Activated CD8-positive, alpha-beta memory T cell treated with anti-CD3 and anti-CD28 coated beads, Interleukin-2, amount 50 U/mL, for 1 hour (primary cell): ENCODE results near the gene NEURL4.
"Not testable (repeated sequence)": the region's sequence is repeated elsewhere in the genome, so short reads cannot be mapped to it uniquely, and the experiment has no call there.

ENCODE experiments used
- DNase-seq: peaks from one replicate; pipeline ENCODE4 v3.0.0-alpha.2; 2020; ENCODE audit errors: extremely low read depth

NEURL4 gene

GRCh38 chr17:7328840-7329373, at the start of gene NEURL4:
Gene NEURL4, minus strand, starts transcription at chr17:7329335. Its CDS starts 23 bp downstream, at chr17:7329312.
- no peak for DNase-seq

- DNase-seq, result no peak
Measured at GRCh38 chr17:7374353-7374752, 45.2 kb upstream of the NEURL4 start.

- no peak for DNase-seq
Measured at GRCh38 chr17:7370853-7371252, 41.7 kb upstream of the NEURL4 start.

- no peak for DNase-seq
Measured at GRCh38 chr17:7369825-7370224, 40.7 kb upstream of the NEURL4 start.

GRCh38 chr17:7368599-7368994, 39.5 kb upstream of the NEURL4 start:
- not testable (repeated sequence) for DNase-seq

- DNase-seq, result no peak
Measured at GRCh38 chr17:7367918-7368598, 38.9 kb upstream of the NEURL4 start.

- DNase-seq, result no peak
Measured at GRCh38 chr17:7367083-7367482, 37.9 kb upstream of the NEURL4 start.

- not testable (repeated sequence) for DNase-seq
Measured at GRCh38 chr17:7365963-7366362, 36.8 kb upstream of the NEURL4 start.

- DNase-seq, result no peak
Measured at GRCh38 chr17:7363311-7363710, 34.2 kb upstream of the NEURL4 start.

- no peak for DNase-seq
Measured at GRCh38 chr17:7361906-7362305, 32.8 kb upstream of the NEURL4 start.

- no peak for DNase-seq
Measured at GRCh38 chr17:7357381-7357780, 28.2 kb upstream of the NEURL4 start.

GRCh38 chr17:7356756-7357155, 27.6 kb upstream of the NEURL4 start:
- DNase-seq, result no peak

GRCh38 chr17:7356072-7356549, 27.0 kb upstream of the NEURL4 start:
- peak; percentile 35 for DNase-seq

GRCh38 chr17:7355573-7355972, 26.4 kb upstream of the NEURL4 start:
- no peak for DNase-seq

GRCh38 chr17:7355053-7355452, 25.9 kb upstream of the NEURL4 start, which contains the start of gene TMEM95:
Gene TMEM95, plus strand, starts transcription at chr17:7355156. Its CDS starts 49 bp downstream, at chr17:7355205.
- DNase-seq, result no peak

- no peak for DNase-seq
Measured at GRCh38 chr17:7354262-7354843, 25.2 kb upstream of the NEURL4 start.

- DNase-seq, result no peak
Measured at GRCh38 chr17:7352910-7353635, 23.9 kb upstream of the NEURL4 start.

- DNase-seq, result no peak
Measured at GRCh38 chr17:7352503-7352889, 23.4 kb upstream of the NEURL4 start.

GRCh38 chr17:7351665-7352502, 22.7 kb upstream of the NEURL4 start, which contains the start of gene KCTD11:
Gene KCTD11, plus strand, starts transcription at chr17:7352162.
- DNase-seq, result peak; percentile 66

- no peak for DNase-seq
Measured at GRCh38 chr17:7348478-7349242, 19.5 kb upstream of the NEURL4 start.
